Measurements from ENCODE around the gene YPEL3. TPM values are rescaled to one million over a fixed set of nuclear protein-coding genes. Genes with fewer than 3 reads are reported as not detected.

The YPEL3 gene
- total RNA-seq, 1 donor from 2014 or later = 25.5 TPM

DNA sequence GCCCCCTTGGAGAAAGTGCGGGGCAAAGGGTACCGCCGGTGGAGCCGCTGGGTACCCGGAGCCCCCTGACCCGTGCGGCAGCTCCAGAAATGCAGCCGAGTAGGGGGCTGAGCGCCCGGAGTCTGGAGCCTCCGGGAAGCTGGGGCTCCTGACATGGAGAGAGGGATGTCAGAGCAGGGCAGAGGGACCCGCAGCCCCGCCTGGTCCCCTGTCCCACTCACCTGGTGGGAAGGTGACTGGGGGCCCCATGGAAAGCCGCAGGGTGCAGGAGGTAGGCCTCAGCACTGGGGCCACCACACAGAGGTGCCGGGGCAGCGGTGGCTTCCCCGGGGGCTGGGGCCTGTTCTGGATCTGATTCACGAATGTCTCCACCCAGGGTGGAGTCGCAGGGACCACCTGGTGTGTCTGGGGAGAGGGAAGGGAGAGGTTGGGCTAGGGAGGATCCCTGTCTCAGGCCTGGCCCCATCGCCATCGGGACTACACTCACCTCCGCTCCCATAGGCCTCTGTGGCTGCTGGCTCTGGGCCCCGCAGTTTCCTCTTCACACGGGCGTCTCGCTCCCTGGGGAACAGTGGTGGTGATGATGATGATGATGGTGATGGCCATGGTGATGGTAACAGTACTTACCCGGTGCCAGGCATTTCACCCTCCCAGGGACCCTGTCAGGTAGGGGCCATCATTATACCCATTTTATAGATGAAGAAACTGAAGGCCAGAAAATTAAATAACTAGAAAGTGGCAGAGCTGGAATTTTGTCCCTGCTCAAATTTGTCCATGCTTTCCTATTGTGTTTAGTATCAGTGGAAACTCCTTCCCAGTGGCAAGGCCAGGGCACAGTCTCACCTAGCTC, 9.5 kb downstream of the YPEL3 start:
- no peak for DNase-seq (ENCODE audit: low read depth)
- H3K36me3 ChIP-seq (ENCODE audit: control insufficient read depth, insufficient read depth, low read length) = peaks cover 1% of the 10 kb centered on the region
- TF ChIP-seq, protein P1, sequence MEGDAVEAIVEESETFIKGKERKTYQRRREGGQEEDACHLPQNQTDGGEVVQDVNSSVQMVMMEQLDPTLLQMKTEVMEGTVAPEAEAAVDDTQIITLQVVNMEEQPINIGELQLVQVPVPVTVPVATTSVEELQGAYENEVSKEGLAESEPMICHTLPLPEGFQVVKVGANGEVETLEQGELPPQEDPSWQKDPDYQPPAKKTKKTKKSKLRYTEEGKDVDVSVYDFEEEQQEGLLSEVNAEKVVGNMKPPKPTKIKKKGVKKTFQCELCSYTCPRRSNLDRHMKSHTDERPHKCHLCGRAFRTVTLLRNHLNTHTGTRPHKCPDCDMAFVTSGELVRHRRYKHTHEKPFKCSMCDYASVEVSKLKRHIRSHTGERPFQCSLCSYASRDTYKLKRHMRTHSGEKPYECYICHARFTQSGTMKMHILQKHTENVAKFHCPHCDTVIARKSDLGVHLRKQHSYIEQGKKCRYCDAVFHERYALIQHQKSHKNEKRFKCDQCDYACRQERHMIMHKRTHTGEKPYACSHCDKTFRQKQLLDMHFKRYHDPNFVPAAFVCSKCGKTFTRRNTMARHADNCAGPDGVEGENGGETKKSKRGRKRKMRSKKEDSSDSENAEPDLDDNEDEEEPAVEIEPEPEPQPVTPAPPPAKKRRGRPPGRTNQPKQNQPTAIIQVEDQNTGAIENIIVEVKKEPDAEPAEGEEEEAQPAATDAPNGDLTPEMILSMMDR (IDR thresholded peaks at IDR 0.05; ENCODE audit: insufficient read depth, low read length, poor library complexity, severe bottlenecking) = no peak
- no peak overlapping the region for H3K4me3 ChIP-seq (ENCODE audit: low read depth, low read length)
- no peaks in the 10 kb centered on the region for H3K27me3 ChIP-seq (ENCODE audit: control insufficient read depth, insufficient read depth, low read length)

DNA sequence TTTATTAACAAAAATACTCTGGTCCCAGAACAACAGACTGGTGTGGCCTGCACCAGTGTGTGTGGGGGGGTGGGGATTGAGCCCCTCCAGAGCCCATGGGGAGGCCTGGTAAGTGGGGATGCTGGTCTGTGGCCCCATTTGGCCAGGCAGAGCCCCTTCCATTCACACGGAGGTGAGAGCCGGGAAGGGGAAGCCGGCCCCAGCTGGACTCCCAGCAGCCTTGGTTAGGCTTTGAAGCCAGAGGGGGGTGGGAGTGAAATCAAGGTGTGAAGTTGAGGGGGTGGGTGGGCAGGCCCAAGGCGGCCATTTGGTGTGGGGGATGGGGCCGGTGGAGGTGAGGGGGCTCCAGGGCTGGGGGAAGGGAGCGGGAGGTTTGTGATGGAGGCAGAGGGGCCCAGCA, 10.2 kb downstream of the YPEL3 start:
- TF ChIP-seq, protein P1 (IDR thresholded peaks at IDR 0.05; ENCODE audit: insufficient read depth, low read length, poor library complexity, severe bottlenecking) = no peak
- no peak for DNase-seq (ENCODE audit: low read depth)
- no peak overlapping the region for H3K4me3 ChIP-seq (ENCODE audit: low read depth, low read length)
- H3K36me3 ChIP-seq (ENCODE audit: control insufficient read depth, insufficient read depth, low read length) = peaks cover 5% of the 10 kb centered on the region
- no peaks in the 10 kb centered on the region for H3K27me3 ChIP-seq (ENCODE audit: control insufficient read depth, insufficient read depth, low read length)

DNA sequence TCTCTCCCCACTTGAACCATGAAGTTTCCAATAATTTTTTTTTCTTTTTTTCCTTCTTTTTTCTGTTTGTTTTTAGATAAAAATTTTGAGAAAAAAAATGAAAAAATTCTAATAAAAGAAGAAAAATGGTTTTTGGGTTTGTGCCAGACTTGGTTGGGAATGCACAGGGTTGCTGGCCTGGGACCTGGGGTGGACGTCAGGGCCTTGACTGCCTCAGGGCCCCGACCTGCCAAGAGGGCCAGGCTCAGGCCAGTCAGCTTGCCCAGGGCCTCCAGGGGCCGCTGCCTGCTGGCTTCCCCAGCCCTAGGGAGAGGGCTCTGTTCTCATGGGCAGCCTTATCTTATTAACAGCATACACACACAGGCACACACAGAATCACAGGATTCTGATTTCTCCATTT, 10.8 kb downstream of the YPEL3 start:
- TF ChIP-seq, protein P1 (IDR thresholded peaks at IDR 0.05; ENCODE audit: insufficient read depth, low read length, poor library complexity, severe bottlenecking) = no peak
- H3K36me3 ChIP-seq (ENCODE audit: control insufficient read depth, insufficient read depth, low read length) = peaks cover 5% of the 10 kb centered on the region
- DNase-seq (ENCODE audit: low read depth) = no peak

DNA sequence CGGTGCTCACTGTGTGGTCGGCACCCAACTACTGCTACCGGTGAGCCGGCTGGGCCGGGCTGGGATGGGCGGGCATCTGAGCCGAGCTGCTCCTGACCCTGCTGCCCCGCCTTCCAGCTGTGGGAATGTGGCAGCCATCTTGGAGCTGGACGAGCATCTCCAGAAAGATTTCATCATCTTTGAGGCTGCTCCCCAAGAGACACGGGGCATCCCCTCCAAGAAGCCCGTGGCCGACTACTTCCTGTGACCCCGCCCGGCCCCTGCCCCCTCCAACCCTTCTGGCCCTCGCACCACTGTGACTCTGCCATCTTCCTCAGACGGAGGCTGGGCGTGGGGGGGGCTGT, 11.2 kb downstream of the YPEL3 start:
- no peak overlapping the region for H3K4me3 ChIP-seq (ENCODE audit: low read depth, low read length)
- DNase-seq (ENCODE audit: low read depth) = no peak
- TF ChIP-seq, protein P1 (IDR thresholded peaks at IDR 0.05; ENCODE audit: insufficient read depth, low read length, poor library complexity, severe bottlenecking) = no peak
- H3K36me3 ChIP-seq (ENCODE audit: control insufficient read depth, insufficient read depth, low read length) = peaks cover 5% of the 10 kb centered on the region
- no peaks in the 10 kb centered on the region for H3K27me3 ChIP-seq (ENCODE audit: control insufficient read depth, insufficient read depth, low read length)

More for the DNA sequence above, 10.8 kb downstream of the YPEL3 start:
- Histone ChIP-seq H3K4me3 (ENCODE audit: low read depth, low read length) (no peak overlapping the region), H3K27me3 (ENCODE audit: control insufficient read depth, insufficient read depth, low read length) (no peaks in the 10 kb centered on the region)

DNA sequence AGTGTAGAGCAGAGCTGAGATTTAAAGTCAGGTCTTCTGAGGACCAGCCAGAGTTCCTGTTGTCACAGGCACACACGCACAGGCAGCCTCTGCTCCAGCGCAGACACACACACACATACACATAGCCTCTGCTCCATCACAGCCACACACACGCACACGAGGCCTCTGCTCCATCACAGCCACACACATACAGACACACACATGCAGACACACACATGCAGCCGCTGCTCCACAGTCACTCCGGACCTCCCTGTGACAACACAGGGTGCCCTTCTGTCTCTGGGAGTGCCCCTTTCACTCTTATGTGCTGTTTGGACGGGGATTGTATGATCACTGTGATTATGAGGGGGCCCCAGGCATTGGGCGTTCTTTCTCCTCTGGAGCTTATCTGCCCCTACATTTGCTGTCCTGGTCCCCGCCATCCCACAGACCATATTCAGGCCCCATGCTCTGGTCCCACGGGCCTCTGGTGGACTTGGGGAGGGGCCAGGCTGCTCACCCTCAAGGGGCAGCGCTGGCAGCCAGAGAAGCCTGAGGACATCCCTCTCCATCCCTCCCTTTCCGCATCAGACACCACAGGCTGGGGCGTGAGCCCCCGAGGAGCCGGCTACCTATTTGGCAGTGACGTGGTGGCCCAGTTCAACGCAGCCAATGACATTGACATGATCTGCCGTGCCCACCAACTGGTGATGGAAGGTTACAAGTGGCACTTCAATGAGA, 11.8 kb downstream of the YPEL3 start:
- Histone ChIP-seq H3K36me3 (ENCODE audit: control insufficient read depth, insufficient read depth, low read length) (peaks cover 6% of the 10 kb centered on the region), H3K4me3 (ENCODE audit: low read depth, low read length) (no peak overlapping the region), H3K27me3 (ENCODE audit: control insufficient read depth, insufficient read depth, low read length) (no peaks in the 10 kb centered on the region)
- TF ChIP-seq, protein P1 (IDR thresholded peaks at IDR 0.05; ENCODE audit: insufficient read depth, low read length, poor library complexity, severe bottlenecking) = no peak
- DNase-seq (ENCODE audit: low read depth) = no peak

Data from kidney epithelial cell (primary cell).